GM19372 (cell line): ENCODE data around the gene OR51B2.
"Not testable (repeated sequence)": the region's sequence is repeated elsewhere in the genome, so short reads cannot be mapped to it uniquely, and the experiment has no call there.

ENCODE experiments used
- ATAC-seq: cut with Tn5 transposase; IDR thresholded peaks from one replicate; pipeline ENCODE4 v1.9.1; 2021; ENCODE audit warnings: mild to moderate bottlenecking, low read depth, moderate library complexity; ENCODE audit not compliant: unreplicated experiment

Gene OR51B2

GRCh38 chr11:5313326-5314023, 10.6 kb downstream of the OR51B2 start:
- not testable (repeated sequence) for ATAC-seq

GRCh38 chr11:5310423-5310822, 13.7 kb downstream of the OR51B2 start:
- ATAC-seq: no peak

GRCh38 chr11:5307256-5308019, 16.7 kb downstream of the OR51B2 start:
- ATAC-seq: no peak

DNA sequence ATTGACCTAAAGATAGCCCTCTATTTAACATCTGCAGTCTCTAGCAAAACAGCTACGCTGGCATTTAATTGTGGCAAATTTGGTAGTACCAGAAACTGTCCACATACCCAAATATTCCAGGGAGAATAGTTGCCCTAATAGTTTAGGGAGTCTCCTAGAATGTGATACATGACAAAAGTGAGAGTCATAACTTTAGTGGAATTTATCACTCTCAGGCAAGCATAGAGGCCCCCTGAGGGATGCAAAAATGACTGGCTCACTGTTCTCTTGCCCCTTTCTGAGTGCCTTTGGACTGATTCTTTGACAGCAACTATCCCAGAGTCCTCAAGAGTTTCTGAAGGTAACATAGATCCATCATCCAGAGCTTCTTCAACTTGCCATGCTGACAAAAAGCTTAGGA, 20.1 kb downstream of the OR51B2 start:
- ATAC-seq: no peak

- no peak for ATAC-seq
Measured at GRCh38 chr11:5303626-5304025, 20.5 kb downstream of the OR51B2 start.

DNA sequence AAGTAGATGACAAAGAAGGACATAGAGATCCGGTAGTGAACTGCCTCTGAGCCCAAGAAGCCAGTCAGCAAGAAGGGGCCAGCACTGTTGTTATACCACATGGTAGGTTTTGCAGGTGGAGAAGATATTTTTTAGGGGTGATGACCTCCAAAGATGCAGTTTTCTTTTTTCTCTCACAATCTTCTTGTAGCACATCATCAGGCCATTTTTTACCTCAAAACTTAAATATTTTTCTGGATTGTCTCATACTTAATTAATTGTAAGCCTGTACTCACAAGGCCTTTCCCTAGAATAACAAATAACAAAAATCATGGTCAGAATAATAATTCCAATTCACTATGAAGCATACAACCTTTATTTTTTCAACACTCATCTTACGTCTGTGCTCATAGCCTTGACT, 22.3 kb downstream of the OR51B2 start, which contains the start of gene OR51B4:
TSS of gene OR51B4 (minus strand) at position 101 of the 400 bp plus-strand sequence. CDS start at position 101, 0 bp downstream.
- ATAC-seq: no peak

DNA sequence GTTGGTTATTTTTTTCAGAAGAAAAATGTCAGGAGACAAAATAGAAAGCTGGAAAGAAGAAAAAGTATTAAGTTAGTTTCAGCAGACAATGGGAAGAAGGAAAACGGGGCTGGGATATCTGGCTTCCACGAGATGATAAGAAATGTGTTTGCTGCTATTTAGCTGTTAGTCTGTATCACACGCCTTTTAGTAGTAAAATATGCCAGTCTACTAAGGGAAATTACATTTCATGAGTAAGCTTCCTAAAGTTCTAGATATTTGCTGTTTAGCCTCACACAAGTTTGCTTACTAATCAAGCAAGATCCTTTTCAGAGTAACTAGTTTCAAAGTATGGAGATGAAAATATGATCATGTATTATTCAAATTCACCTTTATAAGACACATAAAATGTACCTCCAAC, 23.8 kb downstream of the OR51B2 start:
- ATAC-seq: no peak

GRCh38 chr11:5298451-5298850, 25.6 kb downstream of the OR51B2 start:
- ATAC-seq: no peak

DNA sequence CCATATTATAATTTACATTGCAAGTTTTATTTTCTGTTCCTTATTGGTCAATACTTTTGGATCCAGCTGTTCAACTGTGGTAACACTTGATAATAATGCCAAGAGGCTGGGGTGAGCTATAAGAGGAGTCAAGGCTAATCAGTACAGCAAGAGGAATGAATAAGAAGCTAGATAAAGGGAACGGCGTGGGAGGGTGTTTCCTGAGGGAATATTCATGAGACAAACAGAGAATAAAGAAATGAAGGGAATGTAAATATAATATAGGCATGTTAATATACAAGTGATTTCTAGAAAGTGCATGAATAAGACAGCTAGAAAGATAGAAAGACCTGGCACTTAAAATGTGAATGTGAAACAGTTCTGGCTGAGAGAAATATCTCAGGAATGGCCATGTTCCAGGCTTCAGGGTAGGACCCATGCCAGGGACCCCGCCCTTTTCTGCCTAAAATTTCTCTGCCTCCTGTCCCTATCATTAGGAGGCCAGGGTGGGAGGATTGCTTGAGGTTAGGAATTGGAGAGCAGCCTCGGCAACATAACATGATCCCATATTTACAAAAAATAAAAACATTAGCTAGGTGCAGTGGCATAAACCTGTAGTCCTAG, 26.3 kb downstream of the OR51B2 start:
- ATAC-seq: no peak

GRCh38 chr11:5294342-5294995, 29.6 kb downstream of the OR51B2 start:
- ATAC-seq: not testable (repeated sequence)

DNA sequence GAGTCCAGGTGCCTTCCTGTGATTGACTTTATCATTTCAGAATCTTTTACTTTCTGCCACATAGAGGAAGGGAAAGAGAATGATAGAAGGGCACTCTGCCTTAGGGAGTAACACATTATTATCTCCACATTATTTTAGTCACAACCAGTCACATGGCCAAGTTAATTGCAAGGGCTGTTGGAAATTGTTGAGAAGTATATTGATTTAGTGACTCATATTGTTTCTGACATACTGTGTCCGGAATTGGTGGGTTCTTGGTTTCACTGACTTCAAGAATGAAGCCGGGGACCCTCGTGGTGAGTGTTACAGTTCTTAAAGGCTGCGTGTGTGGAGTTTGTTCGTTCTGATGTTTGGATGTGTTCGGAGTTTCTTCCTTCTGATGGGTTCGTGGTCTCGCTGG, 31.1 kb downstream of the OR51B2 start:
- no peak for ATAC-seq

DNA sequence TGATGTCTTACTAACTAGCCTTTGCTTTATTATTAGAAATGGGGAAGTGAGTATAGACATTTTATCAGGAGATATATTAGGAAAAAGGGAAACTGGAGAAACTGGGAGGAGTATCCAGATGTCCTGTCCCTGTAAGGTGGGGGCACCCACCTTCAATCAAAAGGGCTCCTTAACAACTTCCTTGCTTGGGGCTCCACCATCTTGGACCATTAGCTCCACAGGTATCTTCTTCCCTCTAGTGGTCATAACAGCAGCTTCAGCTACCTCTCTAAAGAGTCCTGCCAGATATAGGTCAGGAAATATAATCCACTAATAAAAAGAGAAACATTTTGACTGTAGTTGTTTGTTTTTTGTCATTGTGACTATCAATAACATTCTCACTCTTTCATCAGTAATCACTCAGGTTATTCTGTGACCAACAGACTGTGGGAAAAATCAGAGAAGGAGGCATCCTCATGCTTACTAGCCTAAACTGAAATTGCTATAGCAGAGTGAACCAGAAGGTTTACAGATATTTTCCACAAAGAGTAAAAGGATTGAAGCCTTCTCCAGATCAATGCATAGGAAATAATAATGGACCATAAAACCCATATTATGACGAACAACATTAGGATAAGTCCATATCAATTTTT, 32.8 kb downstream of the OR51B2 start:
- ATAC-seq: peak; percentile 96

GRCh38 chr11:5290106-5290505, 34.0 kb downstream of the OR51B2 start:
- no peak for ATAC-seq

DNA sequence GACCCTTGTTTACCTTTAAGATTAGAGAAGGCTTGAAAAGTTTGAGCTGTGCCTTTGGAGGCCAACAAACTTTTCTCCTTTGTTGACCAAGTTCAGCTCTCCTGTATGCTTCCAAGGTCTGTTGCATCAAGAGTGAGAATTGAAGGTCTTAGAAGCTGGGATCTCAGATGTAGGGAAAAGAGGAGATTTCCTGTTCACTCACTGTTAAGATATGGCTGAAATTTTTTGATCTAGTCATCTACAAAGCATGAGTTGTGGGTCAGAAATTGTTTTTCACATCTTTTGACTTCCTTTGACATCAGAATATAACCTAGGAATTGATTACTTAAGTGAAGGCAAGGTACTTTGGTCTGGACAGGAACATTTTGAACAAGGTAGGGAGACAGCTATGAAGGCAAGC, 34.4 kb downstream of the OR51B2 start:
- no peak for ATAC-seq

DNA sequence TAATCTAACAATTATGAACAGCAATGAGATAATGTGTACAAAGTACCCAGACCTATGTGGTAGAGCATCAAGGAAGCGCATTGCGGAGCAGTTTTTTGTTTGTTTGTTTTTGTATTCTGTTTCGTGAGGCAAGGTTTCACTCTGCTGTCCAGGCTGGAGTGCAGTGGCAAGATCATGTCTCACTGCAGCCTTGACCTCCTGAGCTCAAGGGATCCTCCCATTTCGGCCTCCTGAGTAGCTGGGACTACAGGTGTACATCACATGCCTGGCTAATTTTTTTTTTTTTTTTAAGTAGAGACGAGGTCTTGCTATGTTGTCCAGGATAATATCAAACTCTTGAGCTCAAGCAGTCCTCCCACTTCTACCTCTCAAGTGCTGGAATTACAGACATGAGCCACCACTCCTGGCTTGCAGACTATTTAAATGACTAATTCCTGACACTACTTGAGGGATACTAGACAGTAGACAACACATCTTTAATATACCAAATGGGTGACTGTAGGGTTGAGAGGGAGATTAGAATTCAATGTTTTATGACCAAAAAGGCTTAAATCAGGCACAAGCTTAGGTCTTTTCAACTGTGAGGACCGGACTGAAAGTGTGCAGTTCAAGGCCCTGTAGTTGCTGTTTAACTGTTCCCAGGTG, 35.1 kb downstream of the OR51B2 start:
- no peak for ATAC-seq

DNA sequence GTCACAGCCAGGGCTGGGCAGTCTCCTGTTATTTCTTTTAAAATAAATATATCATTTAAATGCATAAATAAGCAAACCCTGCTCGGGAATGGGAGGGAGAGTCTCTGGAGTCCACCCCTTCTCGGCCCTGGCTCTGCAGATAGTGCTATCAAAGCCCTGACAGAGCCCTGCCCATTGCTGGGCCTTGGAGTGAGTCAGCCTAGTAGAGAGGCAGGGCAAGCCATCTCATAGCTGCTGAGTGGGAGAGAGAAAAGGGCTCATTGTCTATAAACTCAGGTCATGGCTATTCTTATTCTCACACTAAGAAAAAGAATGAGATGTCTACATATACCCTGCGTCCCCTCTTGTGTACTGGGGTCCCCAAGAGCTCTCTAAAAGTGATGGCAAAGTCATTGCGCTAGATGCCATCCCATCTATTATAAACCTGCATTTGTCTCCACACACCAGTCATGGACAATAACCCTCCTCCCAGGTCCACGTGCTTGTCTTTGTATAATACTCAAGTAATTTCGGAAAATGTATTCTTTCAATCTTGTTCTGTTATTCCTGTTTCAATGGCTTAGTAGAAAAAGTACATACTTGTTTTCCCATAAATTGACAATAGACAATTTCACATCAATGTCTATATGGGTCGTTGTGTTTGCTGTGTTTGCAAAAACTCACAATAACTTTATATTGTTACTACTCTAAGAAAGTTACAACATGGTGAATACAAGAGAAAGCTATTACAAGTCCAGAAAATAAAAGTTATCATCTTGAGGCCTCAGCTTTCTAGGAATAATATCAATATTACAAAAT, 35.8 kb downstream of the OR51B2 start:
- ATAC-seq: no peak

DNA sequence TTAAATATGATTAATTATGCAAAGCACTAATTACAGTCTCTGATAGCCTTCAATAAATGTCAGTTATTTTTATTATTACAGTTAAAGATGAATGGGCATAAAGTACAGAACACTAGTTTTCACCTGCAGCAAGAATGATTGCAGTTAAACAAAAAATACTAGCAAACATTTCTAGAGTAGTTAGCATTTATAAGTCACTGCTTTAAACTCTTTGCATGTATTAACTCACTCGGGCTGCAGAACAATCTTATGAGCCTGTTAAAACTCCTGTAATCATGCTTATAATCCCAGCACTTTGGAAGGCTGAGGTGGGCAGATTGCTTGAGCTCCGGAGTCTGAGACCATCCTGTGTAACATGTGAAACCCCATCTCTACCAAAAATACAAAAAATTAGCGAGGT, 37.2 kb downstream of the OR51B2 start:
- no peak for ATAC-seq

DNA sequence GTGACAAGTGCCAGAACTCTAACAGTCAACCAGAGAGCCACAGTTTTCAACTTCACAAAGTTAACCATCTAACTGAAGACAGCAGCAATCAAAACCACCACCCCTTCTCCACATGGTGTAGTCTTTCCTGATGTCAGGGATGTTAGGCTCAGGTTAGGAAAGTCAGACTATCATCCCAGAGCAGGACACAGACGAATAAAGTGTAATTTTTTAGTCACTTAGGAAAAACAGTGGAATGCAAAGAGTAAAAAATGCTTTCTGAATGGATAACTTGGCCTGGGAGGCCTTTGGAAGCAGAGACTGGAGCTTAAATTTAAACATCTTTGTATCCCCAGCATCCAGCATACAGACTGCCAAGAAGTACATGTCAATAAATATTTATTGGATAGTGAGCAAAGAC, 37.7 kb downstream of the OR51B2 start:
- no peak for ATAC-seq

- ATAC-seq: no peak
Measured at GRCh38 chr11:5285703-5286340, 38.3 kb downstream of the OR51B2 start.
